ENCODE results near the gene SYNGR1. TPM values are rescaled to one million over a fixed set of nuclear protein-coding genes. Genes with fewer than 3 reads are reported as not detected.

The SYNGR1 gene
- total and polyA plus RNA-seq, 2 donors (not counting 1 experiment from before 2014, with no cell fraction given), result 13.0 to 13.5 TPM

GRCh38 chr22:39308614-39309363 is 41.0 kb upstream of the SYNGR1 start:
- peak; percentile 90 to 98 for DNase-seq (ENCODE audit: low read depth in 2 of 2)
- H3K27me3 ChIP-seq (ENCODE audit: control insufficient read depth, insufficient read depth, low read length), result no peaks in the 10 kb centered on the region
- peak overlapping the region; percentile 42 for H3K9ac ChIP-seq (ENCODE audit: insufficient read depth, low read length)
- H3K27ac ChIP-seq (ENCODE audit: insufficient read depth, low read length), result peak overlapping the region; percentile 92
- H3K4me2 ChIP-seq (ENCODE audit: extremely low read depth, insufficient read depth, low read length), result peak overlapping the region; percentile 80
- peak overlapping the region; percentile 43 for H2AFZ ChIP-seq (ENCODE audit: low read length)
- TF ChIP-seq CTCF (conservative IDR thresholded peaks at IDR 0.05 in 1 of 2, IDR thresholded peaks at IDR 0.05 in 1 of 2; ENCODE audit: low read depth in 1 of 2, low read length in 2 of 2), result peak; percentile 27 to 51
- no peak for TF ChIP-seq EZH2 (IDR thresholded peaks at IDR 0.05; ENCODE audit: low read length, missing control alignments)
- peaks cover 32% of the 10 kb centered on the region for H3K4me1 ChIP-seq (ENCODE audit: control insufficient read depth, extremely low read depth, insufficient read depth, low read length)
- H3K36me3 ChIP-seq (ENCODE audit: control insufficient read depth, insufficient read depth, low read length), result peaks cover 41% of the 10 kb centered on the region
- peak overlapping the region in 3 of 4 experiments; percentile 19 to 23 (median 22) for H3K4me3 ChIP-seq (replicated peaks in 1 of 4; ENCODE audit: control extremely low read depth in 1 of 4, insufficient read depth in 1 of 4, low read depth in 3 of 4, low read length in 4 of 4)
- no peaks in the 10 kb centered on the region for H4K20me1 ChIP-seq (ENCODE audit: control insufficient read depth, extremely low read depth, insufficient read depth, low read length)
- peaks cover 13% of the 10 kb centered on the region for H3K79me2 ChIP-seq (ENCODE audit: control insufficient read depth, insufficient read depth, low read length)
- H3K9me3 ChIP-seq (ENCODE audit: control insufficient read depth, insufficient read depth, low read depth, low read length), result no peaks in the 10 kb centered on the region

GRCh38 chr22:39309364-39309861 is 40.4 kb upstream of the SYNGR1 start:
- no peaks in the 10 kb centered on the region for H4K20me1 ChIP-seq (ENCODE audit: control insufficient read depth, extremely low read depth, insufficient read depth, low read length)
- peak in 1 of 2 donors; percentile 16 for DNase-seq (ENCODE audit: low read depth in 2 of 2)
- peak overlapping the region; percentile 81 for H3K27ac ChIP-seq (ENCODE audit: insufficient read depth, low read length)
- H3K4me2 ChIP-seq (ENCODE audit: extremely low read depth, insufficient read depth, low read length), result peak overlapping the region; percentile 65
- H3K36me3 ChIP-seq (ENCODE audit: control insufficient read depth, insufficient read depth, low read length), result peaks cover 47% of the 10 kb centered on the region
- peaks cover 32% of the 10 kb centered on the region for H3K4me1 ChIP-seq (ENCODE audit: control insufficient read depth, extremely low read depth, insufficient read depth, low read length)
- no peak overlapping the region for H2AFZ ChIP-seq (ENCODE audit: low read length)
- peaks cover 19% of the 10 kb centered on the region for H3K79me2 ChIP-seq (ENCODE audit: control insufficient read depth, insufficient read depth, low read length)
- no peak overlapping the region for H3K4me3 ChIP-seq (replicated peaks in 1 of 4; ENCODE audit: control extremely low read depth in 1 of 4, insufficient read depth in 1 of 4, low read depth in 3 of 4, low read length in 4 of 4)
- H3K9me3 ChIP-seq (ENCODE audit: control insufficient read depth, insufficient read depth, low read depth, low read length), result no peaks in the 10 kb centered on the region
- TF ChIP-seq EZH2 (IDR thresholded peaks at IDR 0.05; ENCODE audit: low read length, missing control alignments) (no peak), CTCF (conservative IDR thresholded peaks at IDR 0.05 in 1 of 2, IDR thresholded peaks at IDR 0.05 in 1 of 2; ENCODE audit: low read depth in 1 of 2, low read length in 2 of 2) (peak; percentile 9 to 35)
- peak overlapping the region; percentile 10 for H3K9ac ChIP-seq (ENCODE audit: insufficient read depth, low read length)
- no peaks in the 10 kb centered on the region for H3K27me3 ChIP-seq (ENCODE audit: control insufficient read depth, insufficient read depth, low read length)

- Histone ChIP-seq H3K27me3 (ENCODE audit: control insufficient read depth, insufficient read depth, low read length) (no peaks in the 10 kb centered on the region), H3K4me3 (replicated peaks in 1 of 4; ENCODE audit: control extremely low read depth in 1 of 4, insufficient read depth in 1 of 4, low read depth in 3 of 4, low read length in 4 of 4) (no peak overlapping the region), H3K9me3 (ENCODE audit: control insufficient read depth, insufficient read depth, low read depth, low read length) (no peaks in the 10 kb centered on the region), H3K27ac (ENCODE audit: insufficient read depth, low read length) (peak overlapping the region; percentile 81), H3K79me2 (ENCODE audit: control insufficient read depth, insufficient read depth, low read length) (peaks cover 26% of the 10 kb centered on the region), H4K20me1 (ENCODE audit: control insufficient read depth, extremely low read depth, insufficient read depth, low read length) (no peaks in the 10 kb centered on the region), H3K36me3 (ENCODE audit: control insufficient read depth, insufficient read depth, low read length) (peaks cover 54% of the 10 kb centered on the region), H2AFZ (ENCODE audit: low read length) (no peak overlapping the region), H3K4me2 (ENCODE audit: extremely low read depth, insufficient read depth, low read length) (no peak overlapping the region), H3K4me1 (ENCODE audit: control insufficient read depth, extremely low read depth, insufficient read depth, low read length) (peaks cover 32% of the 10 kb centered on the region), H3K9ac (ENCODE audit: insufficient read depth, low read length) (no peak overlapping the region)
- no peak for TF ChIP-seq EZH2 (IDR thresholded peaks at IDR 0.05; ENCODE audit: low read length, missing control alignments)
- TF ChIP-seq CTCF (conservative IDR thresholded peaks at IDR 0.05 in 1 of 2, IDR thresholded peaks at IDR 0.05 in 1 of 2; ENCODE audit: low read depth in 1 of 2, low read length in 2 of 2), result no peak
- peak in 1 of 2 donors; percentile 69 for DNase-seq (ENCODE audit: low read depth in 2 of 2)
Measured at GRCh38 chr22:39309881-39310714, 39.7 kb upstream of the SYNGR1 start.
